Fibroblast of skin of right biceps (primary cell): ENCODE data around the gene SLC35B2.

Experiments
- DNase-seq: peaks from one replicate; pipeline ENCODE4 v3.0.0-alpha.2; 2013

Gene SLC35B2

DNA sequence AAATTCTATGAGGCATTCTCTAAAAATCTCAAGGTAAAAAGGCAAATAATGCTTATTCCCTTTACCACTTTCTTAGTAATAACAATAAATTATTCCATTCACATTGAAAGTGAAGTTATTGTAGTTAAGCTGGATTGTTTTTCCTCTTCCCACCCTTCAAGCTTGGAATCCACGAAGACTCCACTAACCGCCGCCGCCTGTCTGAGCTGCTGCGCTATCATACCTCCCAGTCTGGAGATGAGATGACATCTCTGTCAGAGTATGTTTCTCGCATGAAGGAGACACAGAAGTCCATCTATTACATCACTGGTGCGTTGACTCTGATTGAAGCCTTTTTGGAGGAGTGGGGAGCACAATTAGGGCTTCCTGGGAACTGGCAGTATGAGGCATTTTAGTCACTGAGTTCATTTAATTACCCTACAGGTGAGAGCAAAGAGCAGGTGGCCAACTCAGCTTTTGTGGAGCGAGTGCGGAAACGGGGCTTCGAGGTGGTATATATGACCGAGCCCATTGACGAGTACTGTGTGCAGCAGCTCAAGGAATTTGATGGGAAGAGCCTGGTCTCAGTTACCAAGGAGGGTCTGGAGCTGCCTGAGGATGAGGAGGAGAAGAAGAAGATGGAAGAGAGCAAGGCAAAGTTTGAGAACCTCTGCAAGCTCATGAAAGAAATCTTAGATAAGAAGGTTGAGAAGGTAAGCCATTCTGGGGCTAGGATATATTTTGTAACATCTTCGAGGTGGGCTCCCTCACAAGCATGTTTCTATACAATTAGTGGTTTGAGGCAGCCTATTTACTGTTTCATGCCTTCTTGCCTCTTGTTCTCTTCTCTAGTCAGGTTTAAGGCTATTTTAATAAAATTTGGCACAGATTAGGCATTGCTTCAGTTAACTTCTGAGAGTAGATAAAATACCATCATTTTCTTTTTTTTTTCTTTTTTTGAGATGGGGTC is 5.5 kb downstream of the SLC35B2 start:
- DNase-seq, result no peak

DNA sequence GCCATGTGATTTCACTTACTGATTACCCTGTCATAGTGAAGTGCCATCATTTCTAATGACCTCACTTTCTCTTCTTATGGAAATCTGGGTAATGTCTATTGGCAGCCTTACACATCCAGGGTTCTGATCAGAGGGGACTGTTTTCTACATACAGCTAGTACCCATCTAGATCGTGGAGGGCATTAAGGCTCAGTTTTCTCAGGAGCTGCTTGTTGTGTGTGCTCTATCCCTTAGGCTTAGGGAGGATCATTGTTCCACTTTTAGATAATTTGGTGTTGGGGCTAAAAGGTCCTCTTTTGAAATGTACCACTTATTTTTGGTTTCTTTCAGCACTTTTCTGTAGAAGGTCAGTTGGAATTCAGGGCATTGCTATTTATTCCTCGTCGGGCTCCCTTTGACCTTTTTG is 6.6 kb downstream of the SLC35B2 start:
- DNase-seq, result no peak

- DNase-seq, result no peak
Measured at GRCh38 chr6:44250067-44250717, 7.1 kb downstream of the SLC35B2 start.

GRCh38 chr6:44249082-44249748 is 8.1 kb downstream of the SLC35B2 start:
- DNase-seq, result no peak

DNA sequence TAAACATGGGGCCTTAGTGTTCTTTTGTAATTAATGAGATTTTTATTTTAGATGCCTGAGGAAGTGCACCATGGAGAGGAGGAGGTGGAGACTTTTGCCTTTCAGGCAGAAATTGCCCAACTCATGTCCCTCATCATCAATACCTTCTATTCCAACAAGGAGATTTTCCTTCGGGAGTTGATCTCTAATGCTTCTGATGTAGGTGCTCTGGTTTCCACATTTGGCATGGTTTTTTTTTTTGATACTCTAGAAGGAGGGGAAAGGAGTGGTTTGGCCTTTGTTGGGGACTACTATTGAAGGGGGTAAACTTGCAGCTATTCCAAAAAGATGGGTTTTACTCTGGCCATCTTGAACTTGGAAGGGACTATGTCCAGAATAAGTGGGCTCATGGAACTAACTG is 8.7 kb downstream of the SLC35B2 start:
- DNase-seq, result no peak

GRCh38 chr6:44247338-44248302 is 9.7 kb downstream of the SLC35B2 start:
- peak; percentile 61 for DNase-seq

- peak; percentile 98 for DNase-seq
Measured at GRCh38 chr6:44246663-44247337, 10.5 kb downstream of the SLC35B2 start, which contains the start of gene HSP90AB1. HSP90AB1 (plus strand) TSS chr6:44247101; CDS start chr6:44248630, 1,529 bp downstream.

- peak; percentile 83 for DNase-seq
Measured at GRCh38 chr6:44245912-44246662, 11.2 kb downstream of the SLC35B2 start.

- DNase-seq, result no peak
Measured at GRCh38 chr6:44245391-44245911, 11.9 kb downstream of the SLC35B2 start.

DNA sequence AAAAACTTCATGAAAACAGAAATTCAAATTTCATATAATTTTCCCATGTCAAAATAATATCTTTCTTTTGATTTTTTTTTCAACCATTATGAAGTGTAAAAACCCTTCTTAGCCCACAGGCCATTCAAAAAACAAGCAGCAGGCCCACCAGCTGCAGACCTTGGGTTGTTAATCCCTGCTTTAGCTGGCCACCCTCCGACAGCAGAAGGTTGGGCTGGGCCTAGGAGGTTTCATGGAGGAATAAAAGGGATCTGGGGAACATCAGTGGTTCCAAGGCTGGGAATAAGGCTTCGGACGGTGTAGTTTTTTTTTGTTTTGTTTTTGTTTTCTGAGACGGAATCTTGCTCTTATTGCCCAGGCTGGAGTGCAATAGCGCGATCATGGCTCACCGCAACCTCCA is 14.0 kb downstream of the SLC35B2 start:
- no peak for DNase-seq

- DNase-seq, result no peak
Measured at GRCh38 chr6:44238687-44239350, 18.5 kb downstream of the SLC35B2 start.

GRCh38 chr6:44237813-44238433 is 19.4 kb downstream of the SLC35B2 start:
- peak; percentile 66 for DNase-seq

DNA sequence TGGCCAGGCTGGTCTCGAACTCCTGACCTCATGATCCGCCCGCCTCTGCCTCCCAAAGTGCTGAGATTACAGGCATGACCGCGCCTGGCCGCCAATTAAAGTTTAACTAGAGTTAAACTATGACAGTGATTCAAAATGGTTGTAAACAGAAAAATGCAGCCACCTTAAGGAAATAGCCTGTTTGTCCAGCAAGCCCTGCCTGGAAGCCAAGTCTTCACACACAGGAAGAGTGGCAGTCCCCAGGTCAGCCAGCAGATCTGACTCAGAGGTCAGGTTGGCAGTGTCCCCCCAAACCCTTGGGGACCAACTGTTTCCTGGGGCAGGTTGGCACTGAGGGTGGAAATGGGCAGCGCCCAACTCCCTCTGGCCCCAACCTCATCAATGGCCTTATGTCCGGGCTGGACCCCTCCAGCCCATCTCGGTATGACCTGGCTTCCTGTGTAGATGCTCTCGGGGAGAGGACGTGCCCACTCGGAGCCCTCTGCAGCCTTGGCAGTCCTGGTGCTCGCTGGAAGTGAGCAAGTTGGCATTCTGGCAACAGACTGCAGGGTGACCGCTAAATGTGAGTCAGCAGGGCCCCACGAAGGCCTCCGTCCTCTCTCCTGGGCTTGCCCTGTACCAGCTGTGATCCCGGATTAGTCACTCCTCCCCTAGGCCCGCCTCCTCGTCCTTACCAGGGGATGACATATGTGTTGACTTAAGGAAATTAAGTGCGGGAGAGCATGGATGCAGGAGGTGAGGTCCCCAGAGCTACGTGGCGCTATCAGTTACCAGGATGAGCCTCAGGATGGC is 20.1 kb downstream of the SLC35B2 start:
- peak; percentile 94 for DNase-seq

GRCh38 chr6:44235891-44236516 is 21.3 kb downstream of the SLC35B2 start:
- no peak for DNase-seq

DNA sequence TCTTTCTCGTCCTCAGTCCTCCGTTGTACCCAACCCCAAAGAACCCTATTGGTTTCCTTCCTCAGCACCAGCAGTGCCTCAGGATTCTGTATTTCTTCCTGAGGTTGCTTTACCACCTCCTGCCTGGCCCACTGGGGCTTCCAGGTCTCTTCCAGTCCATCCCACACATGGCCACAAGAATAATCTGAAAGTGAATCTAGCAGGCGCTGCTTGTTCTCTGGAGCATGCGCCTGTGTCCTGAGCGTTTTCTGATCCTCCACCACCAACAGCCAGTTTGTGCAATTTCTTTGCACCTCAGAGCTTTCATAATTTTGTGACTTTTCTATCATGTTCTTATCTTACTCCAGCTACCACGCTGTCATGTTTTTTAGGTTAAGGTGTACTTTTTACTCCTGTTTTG is 22.1 kb downstream of the SLC35B2 start:
- DNase-seq, result no peak

GRCh38 chr6:44234101-44235025 is 23.0 kb downstream of the SLC35B2 start:
- DNase-seq, result peak; percentile 74

DNA sequence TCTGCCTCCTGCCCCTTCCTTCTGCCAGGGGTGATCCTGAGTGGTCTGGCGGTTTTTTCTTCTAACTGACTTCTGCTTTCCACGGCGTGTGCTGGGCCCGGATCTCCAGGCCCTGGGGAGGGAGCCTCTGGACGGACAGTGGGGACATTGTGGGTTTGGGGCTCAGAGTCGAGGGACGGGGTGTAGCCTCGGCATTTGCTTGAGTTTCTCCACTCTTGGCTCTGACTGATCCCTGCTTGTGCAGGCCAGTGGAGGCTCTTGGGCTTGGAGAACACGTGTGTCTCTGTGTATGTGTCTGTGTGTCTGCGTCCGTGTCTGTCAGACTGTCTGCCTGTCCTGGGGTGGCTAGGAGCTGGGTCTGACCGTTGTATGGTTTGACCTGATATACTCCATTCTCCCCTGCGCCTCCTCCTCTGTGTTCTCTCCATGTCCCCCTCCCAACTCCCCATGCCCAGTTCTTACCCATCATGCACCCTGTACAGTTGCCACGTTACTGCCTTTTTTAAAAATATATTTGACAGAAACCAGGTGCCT is 23.7 kb downstream of the SLC35B2 start:
- DNase-seq, result no peak
